ENCODE measurements around the gene DUSP5.

DNA sequence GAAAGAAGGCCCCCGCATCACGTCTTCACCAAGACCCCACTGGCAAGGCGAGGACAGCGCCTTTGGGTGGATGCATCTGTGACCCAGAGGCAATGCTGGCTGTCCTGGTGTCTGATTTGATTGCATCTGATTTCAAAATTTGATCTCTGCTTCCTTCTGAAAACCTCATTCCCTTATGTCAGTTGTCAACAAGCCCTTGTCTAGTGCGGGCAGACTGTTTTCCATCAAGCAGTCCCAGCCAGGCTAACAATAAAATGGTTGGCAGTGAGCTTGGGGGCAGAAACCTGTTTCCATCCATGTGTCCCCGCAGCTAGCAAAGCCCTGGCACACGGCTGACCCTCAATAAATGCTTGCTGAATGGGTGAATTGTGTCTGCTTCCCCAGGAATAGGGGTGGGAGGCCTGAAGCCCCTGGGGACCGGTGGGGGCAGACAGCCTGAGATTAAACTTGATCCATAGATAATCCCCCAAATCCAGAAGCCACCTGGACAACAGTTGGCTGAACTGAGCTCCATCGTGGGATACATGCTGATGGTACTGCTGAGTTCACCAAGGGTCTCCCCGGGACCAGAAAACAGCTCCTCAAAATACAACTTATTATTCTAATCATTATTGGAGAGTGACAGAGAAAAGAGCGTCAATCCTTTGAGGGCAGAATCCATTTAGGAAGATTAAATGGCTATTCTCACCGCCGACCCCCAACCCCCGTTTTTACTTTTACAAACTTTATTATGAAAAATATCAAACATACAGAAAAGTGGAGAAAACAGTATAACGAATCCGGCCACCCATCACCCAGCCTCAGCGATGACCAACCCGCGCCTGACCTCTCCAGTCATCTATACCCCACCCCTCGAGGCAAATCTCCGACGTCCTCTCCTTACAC is 912 bp upstream of the DUSP5 start:
- TF ChIP-seq, protein P1, sequence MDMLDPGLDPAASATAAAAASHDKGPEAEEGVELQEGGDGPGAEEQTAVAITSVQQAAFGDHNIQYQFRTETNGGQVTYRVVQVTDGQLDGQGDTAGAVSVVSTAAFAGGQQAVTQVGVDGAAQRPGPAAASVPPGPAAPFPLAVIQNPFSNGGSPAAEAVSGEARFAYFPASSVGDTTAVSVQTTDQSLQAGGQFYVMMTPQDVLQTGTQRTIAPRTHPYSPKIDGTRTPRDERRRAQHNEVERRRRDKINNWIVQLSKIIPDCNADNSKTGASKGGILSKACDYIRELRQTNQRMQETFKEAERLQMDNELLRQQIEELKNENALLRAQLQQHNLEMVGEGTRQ (IDR thresholded peaks at IDR 0.05) = no peak
- TF ChIP-seq, protein P2, sequence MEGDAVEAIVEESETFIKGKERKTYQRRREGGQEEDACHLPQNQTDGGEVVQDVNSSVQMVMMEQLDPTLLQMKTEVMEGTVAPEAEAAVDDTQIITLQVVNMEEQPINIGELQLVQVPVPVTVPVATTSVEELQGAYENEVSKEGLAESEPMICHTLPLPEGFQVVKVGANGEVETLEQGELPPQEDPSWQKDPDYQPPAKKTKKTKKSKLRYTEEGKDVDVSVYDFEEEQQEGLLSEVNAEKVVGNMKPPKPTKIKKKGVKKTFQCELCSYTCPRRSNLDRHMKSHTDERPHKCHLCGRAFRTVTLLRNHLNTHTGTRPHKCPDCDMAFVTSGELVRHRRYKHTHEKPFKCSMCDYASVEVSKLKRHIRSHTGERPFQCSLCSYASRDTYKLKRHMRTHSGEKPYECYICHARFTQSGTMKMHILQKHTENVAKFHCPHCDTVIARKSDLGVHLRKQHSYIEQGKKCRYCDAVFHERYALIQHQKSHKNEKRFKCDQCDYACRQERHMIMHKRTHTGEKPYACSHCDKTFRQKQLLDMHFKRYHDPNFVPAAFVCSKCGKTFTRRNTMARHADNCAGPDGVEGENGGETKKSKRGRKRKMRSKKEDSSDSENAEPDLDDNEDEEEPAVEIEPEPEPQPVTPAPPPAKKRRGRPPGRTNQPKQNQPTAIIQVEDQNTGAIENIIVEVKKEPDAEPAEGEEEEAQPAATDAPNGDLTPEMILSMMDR (IDR thresholded peaks at IDR 0.05) = no peak
- TF ChIP-seq, protein P3, sequence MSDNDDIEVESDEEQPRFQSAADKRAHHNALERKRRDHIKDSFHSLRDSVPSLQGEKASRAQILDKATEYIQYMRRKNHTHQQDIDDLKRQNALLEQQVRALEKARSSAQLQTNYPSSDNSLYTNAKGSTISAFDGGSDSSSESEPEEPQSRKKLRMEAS (IDR thresholded peaks at IDR 0.05) = no peak
- TF ChIP-seq, protein P4, sequence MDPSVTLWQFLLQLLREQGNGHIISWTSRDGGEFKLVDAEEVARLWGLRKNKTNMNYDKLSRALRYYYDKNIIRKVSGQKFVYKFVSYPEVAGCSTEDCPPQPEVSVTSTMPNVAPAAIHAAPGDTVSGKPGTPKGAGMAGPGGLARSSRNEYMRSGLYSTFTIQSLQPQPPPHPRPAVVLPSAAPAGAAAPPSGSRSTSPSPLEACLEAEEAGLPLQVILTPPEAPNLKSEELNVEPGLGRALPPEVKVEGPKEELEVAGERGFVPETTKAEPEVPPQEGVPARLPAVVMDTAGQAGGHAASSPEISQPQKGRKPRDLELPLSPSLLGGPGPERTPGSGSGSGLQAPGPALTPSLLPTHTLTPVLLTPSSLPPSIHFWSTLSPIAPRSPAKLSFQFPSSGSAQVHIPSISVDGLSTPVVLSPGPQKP (IDR thresholded peaks at IDR 0.05; ENCODE audit: low read depth, low read length) = no peak
- no peak for TF ChIP-seq CBX8 (IDR thresholded peaks at IDR 0.05)
- 0 out of 2 replicates have a peak, but pooled peaks have one; percentile 2 for TF ChIP-seq POLR2A (IDR thresholded peaks at IDR 0.05; ENCODE audit: low read length)
- TF ChIP-seq CEBPB (IDR thresholded peaks at IDR 0.05) = no peak
- TF ChIP-seq ZNF302 (CRISPR knock-in tag; IDR thresholded peaks at IDR 0.05) = no peak
- no peak for TF ChIP-seq CHD4 (IDR thresholded peaks at IDR 0.05; ENCODE audit: borderline replicate concordance)

Data from A549 (cell line).